ENCODE data around the gene MCU.

DNA sequence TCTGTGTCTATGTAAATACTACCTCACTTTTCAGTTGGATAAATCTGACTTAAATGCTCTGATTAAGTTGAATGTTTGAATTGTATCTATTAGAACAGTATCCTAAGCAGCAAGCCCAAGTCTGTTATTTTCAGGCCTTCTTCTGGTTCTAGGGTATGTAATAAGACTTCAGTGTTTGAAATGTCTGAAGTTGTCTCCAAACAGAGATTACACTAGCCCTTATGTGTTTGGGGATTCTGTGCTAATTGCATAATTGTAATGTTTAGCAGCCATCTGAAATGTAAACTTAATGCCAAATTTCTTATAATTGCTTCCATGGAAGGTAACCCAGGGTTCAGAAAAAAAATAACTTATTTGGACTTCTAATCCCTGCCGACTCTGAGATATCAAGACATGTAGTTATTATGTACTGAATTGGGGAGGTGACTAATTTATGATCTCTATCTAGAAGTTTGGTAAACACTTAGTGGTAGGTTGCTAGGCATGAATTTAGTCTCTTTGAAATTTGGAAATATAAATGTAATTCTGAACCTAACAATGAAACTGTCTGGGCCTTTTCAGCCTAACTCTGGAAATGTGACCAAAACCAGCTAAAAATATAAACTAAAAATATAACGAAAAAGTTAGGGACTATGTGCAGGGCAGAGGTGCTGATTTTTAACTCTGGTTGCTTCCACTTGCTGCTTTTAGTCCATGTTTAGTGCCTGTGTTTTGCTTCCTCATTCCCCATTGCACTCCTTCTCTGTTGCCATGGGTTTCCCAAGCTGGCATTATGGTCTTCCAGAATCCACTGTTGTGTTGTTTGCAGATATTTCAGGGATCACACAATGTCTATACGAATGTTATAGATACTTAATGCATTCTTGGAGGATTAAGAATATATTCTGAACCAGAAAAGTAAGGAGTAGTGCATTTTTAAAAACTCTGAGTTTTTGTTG lies 54.8 kb downstream of the MCU start:
- TF ChIP-seq CHD1 (IDR thresholded peaks at IDR 0.05; ENCODE audit: low read depth, low read length) = no peak
- TF ChIP-seq, protein P1, sequence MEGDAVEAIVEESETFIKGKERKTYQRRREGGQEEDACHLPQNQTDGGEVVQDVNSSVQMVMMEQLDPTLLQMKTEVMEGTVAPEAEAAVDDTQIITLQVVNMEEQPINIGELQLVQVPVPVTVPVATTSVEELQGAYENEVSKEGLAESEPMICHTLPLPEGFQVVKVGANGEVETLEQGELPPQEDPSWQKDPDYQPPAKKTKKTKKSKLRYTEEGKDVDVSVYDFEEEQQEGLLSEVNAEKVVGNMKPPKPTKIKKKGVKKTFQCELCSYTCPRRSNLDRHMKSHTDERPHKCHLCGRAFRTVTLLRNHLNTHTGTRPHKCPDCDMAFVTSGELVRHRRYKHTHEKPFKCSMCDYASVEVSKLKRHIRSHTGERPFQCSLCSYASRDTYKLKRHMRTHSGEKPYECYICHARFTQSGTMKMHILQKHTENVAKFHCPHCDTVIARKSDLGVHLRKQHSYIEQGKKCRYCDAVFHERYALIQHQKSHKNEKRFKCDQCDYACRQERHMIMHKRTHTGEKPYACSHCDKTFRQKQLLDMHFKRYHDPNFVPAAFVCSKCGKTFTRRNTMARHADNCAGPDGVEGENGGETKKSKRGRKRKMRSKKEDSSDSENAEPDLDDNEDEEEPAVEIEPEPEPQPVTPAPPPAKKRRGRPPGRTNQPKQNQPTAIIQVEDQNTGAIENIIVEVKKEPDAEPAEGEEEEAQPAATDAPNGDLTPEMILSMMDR (IDR thresholded peaks at IDR 0.05 in 2 of 3, conservative IDR thresholded peaks at IDR 0.05 in 1 of 3; ENCODE audit: control insufficient read depth in 2 of 3, extremely low read depth in 1 of 3, insufficient read depth in 1 of 3, low read depth in 3 of 3, low read length in 3 of 3) = no peak
- no peak for TF ChIP-seq CBX5 (IDR thresholded peaks at IDR 0.05; ENCODE audit: low read depth)
- TF ChIP-seq, protein P2, sequence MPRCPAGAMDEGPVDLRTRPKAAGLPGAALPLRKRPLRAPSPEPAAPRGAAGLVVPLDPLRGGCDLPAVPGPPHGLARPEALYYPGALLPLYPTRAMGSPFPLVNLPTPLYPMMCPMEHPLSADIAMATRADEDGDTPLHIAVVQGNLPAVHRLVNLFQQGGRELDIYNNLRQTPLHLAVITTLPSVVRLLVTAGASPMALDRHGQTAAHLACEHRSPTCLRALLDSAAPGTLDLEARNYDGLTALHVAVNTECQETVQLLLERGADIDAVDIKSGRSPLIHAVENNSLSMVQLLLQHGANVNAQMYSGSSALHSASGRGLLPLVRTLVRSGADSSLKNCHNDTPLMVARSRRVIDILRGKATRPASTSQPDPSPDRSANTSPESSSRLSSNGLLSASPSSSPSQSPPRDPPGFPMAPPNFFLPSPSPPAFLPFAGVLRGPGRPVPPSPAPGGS (IDR thresholded peaks at IDR 0.05; ENCODE audit: borderline replicate concordance, insufficient read depth, low read depth, low read length, poor library complexity, severe bottlenecking) = no peak
- no peak for TF ChIP-seq CREM (IDR thresholded peaks at IDR 0.05; ENCODE audit: low read depth)
- TF ChIP-seq EP300 (IDR thresholded peaks at IDR 0.05; ENCODE audit: borderline replicate concordance in 1 of 2, control insufficient read depth in 1 of 2, low read depth in 2 of 2, low read length in 2 of 2) = no peak
- TF ChIP-seq POLR2AphosphoS5 (IDR thresholded peaks at IDR 0.05; ENCODE audit: low read length) = no peak
- TF ChIP-seq TAF1 (IDR thresholded peaks at IDR 0.05; ENCODE audit: borderline replicate concordance, low read depth, low read length) = no peak
- TF ChIP-seq BACH1 (IDR thresholded peaks at IDR 0.05; ENCODE audit: borderline replicate concordance) = no peak
- TF ChIP-seq SUZ12 (IDR thresholded peaks at IDR 0.05; ENCODE audit: unreplicated experiment) = no peak

Measured in GM12878 (cell line).